Ishikawa (cell line): ENCODE measurements around the gene KHSRP.

Source experiments
- CEBPB ChIP-seq: IDR thresholded peaks from 2 replicates; pipeline ENCODE4 v1.6.1; 2012
- CREB1 ChIP-seq: IDR thresholded peaks from 2 replicates; pipeline ENCODE4 v1.6.1; 2012; ENCODE audit warnings: low read depth
- EGR1 ChIP-seq: IDR thresholded peaks from 2 replicates; pipeline ENCODE4 v1.6.1; 2012
- EP300 ChIP-seq: IDR thresholded peaks from 2 replicates; pipeline ENCODE4 v1.6.1; 2012; ENCODE audit warnings: borderline replicate concordance
- FOXM1 ChIP-seq: IDR thresholded peaks from 2 replicates; pipeline ENCODE4 v1.6.1; 2012; ENCODE audit warnings: low read depth, borderline replicate concordance
- NFIC ChIP-seq: IDR thresholded peaks from 2 replicates; pipeline ENCODE4 v1.6.1; 2012
- RAD21 ChIP-seq: IDR thresholded peaks from 2 replicates; pipeline ENCODE4 v1.6.1; 2012; ENCODE audit warnings: low read depth
- REST ChIP-seq: IDR thresholded peaks from 2 replicates; pipeline ENCODE4 v1.6.1; 2012; ENCODE audit warnings: low read depth, mild to moderate bottlenecking
- TAF1 ChIP-seq: IDR thresholded peaks from 2 replicates; pipeline ENCODE4 v1.6.1; 2012; ENCODE audit warnings: low read depth, mild to moderate bottlenecking
- TCF12 ChIP-seq: IDR thresholded peaks from 2 replicates; pipeline ENCODE4 v1.6.1; 2012; ENCODE audit warnings: low read depth
- TEAD4 ChIP-seq: IDR thresholded peaks from 2 replicates; pipeline ENCODE4 v1.6.1; 2012
- USF1 ChIP-seq: IDR thresholded peaks from 2 replicates; pipeline ENCODE4 v1.6.1; 2012
- YY1 ChIP-seq: IDR thresholded peaks from 2 replicates; pipeline ENCODE4 v1.6.1; 2012; ENCODE audit warnings: low read depth
- ZBTB7A ChIP-seq: IDR thresholded peaks from 2 replicates; pipeline ENCODE4 v1.6.1; 2012; ENCODE audit warnings: low read depth
- TF ChIP-seq, protein P1 (sequence below): IDR thresholded peaks from 2 replicates; pipeline ENCODE4 v1.6.1; 2012

KHSRP gene

GRCh38 chr19:6458695-6459261, 34.2 kb upstream of the KHSRP start:
- TF ChIP-seq ZBTB7A: peak; percentile 64; the same call in 1 of the 2 replicates
- TF ChIP-seq YY1: no peak

DNA sequence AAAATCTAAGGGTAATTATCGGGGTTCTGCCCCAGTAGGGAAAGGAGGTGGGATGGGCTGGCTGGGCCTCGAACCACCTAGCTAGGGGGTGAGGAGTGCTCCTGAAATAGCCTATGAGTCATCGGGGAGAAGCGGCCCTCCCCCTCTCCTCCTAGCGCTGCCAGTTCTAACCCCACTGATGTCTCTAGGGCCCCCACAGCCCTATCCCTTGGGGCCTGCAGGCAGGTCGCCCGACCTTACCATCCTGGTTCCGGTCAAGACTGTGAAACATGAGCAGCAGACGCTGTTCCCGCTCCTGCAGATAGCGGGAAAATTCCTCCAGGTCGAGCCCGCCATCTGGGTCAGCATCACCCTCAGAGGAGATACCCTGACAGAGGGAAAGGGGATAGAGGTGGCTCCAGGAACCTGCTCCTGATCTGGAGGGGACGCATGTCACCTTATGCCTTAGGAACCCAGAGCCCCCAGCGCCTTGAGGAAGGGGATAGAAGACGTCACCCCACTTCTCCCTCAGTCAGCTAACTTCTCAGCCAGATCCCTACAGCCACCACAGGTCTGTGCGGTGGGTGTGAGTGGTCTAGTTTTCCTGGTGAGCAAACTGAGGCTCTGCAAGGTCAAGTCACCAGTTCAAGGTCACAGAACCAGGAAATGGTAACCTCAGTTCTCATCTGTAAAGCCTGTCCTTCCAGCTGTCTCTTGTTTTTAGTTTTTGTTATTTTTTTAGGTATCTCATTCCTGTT, 33.5 kb upstream of the KHSRP start:
- TF ChIP-seq TCF12 (no peak), TEAD4 (no peak), ZBTB7A (no peak), YY1 (no peak)

GRCh38 chr19:6455924-6456323, 31.3 kb upstream of the KHSRP start:
- TF ChIP-seq YY1 (no peak), NFIC (no peak), USF1 (no peak), CEBPB (no peak), FOXM1 (no peak), TAF1 (no peak), TCF12 (no peak), REST (no peak), CREB1 (no peak), EP300 (no peak), ZBTB7A (no peak)

GRCh38 chr19:6453951-6454565, 29.4 kb upstream of the KHSRP start:
- no peak for TF ChIP-seq ZBTB7A
- TF ChIP-seq CREB1: no peak
- no peak for TF ChIP-seq TEAD4

DNA sequence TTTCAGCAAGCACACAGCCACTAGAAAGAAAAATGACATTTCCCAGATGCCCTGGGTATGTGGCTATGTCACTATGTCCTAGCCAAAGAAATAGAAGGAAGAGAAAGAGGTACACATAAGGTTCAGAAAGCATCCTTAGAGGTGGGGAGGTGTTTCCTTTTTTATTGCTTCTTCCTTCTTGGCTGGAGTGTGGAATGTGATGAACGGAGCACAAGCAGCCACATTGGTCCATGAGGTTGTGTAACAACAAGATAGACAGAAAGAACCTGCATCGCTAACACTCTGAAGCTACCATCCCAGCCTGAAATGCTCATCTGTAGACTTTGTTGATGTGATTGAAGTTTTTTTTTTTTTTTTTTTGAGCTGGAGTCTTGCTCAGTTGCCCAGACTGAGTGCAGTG, 28.3 kb upstream of the KHSRP start:
- no peak for TF ChIP-seq RAD21
- TF ChIP-seq CREB1: no peak
- no peak for TF ChIP-seq REST
- TF ChIP-seq EGR1: no peak
- no peak for TF ChIP-seq ZBTB7A
- TF ChIP-seq CEBPB: no peak
- TF ChIP-seq TEAD4: no peak
- no peak for TF ChIP-seq EP300
- no peak for TF ChIP-seq FOXM1
- no peak for TF ChIP-seq TAF1
- TF ChIP-seq, protein P1, sequence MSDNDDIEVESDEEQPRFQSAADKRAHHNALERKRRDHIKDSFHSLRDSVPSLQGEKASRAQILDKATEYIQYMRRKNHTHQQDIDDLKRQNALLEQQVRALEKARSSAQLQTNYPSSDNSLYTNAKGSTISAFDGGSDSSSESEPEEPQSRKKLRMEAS: no peak
- no peak for TF ChIP-seq USF1
- no peak for TF ChIP-seq NFIC
- TF ChIP-seq TCF12: no peak

GRCh38 chr19:6452223-6452614, 27.6 kb upstream of the KHSRP start:
- no peak for TF ChIP-seq REST
- TF ChIP-seq RAD21: no peak
